Gastroesophageal sphincter (tissue), 4 donors: Measurements from ENCODE around the gene MNAT1. TPM values are rescaled to one million over a fixed set of nuclear protein-coding genes. Genes with fewer than 3 reads are reported as not detected.

ENCODE experiments used
- ATAC-seq: fragments of 150-250 bp; one replicate; pipeline ENCODE4 v1.9.1; 2016; ENCODE audit warnings: mild to moderate bottlenecking, moderate library complexity
- H3K27ac ChIP-seq, 4 donors: fragments of 200-600 bp; sonication (generic) in 3 of 4; 1 replicate in 3 of 4; 2 replicates in 1 of 4; pipeline ENCODE4 v1.5.1; 2016 to 2019
- H3K27me3 ChIP-seq: fragments of 200-600 bp; sonication (generic); one replicate; pipeline ENCODE4 v1.5.1; 2019
- H3K36me3 ChIP-seq, 2 donors: fragments of 200-600 bp; sonication (generic); one replicate each; pipeline ENCODE4 v1.5.1; 2019; ENCODE audit warnings: control low read depth in 1 of 2
- H3K4me1 ChIP-seq, 3 donors: fragments of 200-600 bp; sonication (generic); 1 replicate in 2 of 3; 2 replicates in 1 of 3; pipeline ENCODE4 v1.5.1; 2016 to 2019; ENCODE audit warnings: control low read depth in 2 of 3
- H3K4me3 ChIP-seq, 2 donors: fragments of 200-600 bp; sonication (generic); one replicate each; pipeline ENCODE4 v1.5.1; 2019; ENCODE audit warnings: mild to moderate bottlenecking in 1 of 2, moderate library complexity in 1 of 2
- H3K9me3 ChIP-seq, 3 donors: fragments of 200-600 bp; sonication (generic); one replicate each; pipeline ENCODE4 v1.5.1; 2017 to 2019; ENCODE audit warnings: control low read depth in 2 of 3
- CTCF ChIP-seq, 4 experiments: fragments of 200-600 bp in 2 of 4; fragments of 450-650 bp in 2 of 4; sonication (generic) in 1 of 4; IDR thresholded peaks; one replicate each; pipeline ENCODE4 v1.5.1; 2017 to 2019; ENCODE audit warnings: antibody characterized with exemption in 4 of 4, mild to moderate bottlenecking in 2 of 4, moderate library complexity in 2 of 4
- EP300 ChIP-seq: sonication (generic); formaldehyde crosslinking; IDR thresholded peaks from one replicate; pipeline ENCODE4 v1.6.1; 2017; ENCODE audit warnings: antibody characterized with exemption, mild to moderate bottlenecking
- POLR2A ChIP-seq, 2 donors: fragments of 450-650 bp; IDR thresholded peaks; one replicate each; pipeline ENCODE4 v1.6.1; 2017; ENCODE audit warnings: antibody characterized with exemption in 2 of 2, mild to moderate bottlenecking in 2 of 2, moderate library complexity in 1 of 2
- POLR2AphosphoS5 ChIP-seq: sonication (generic); formaldehyde crosslinking; IDR thresholded peaks from one replicate; pipeline ENCODE4 v1.6.1; 2017; ENCODE audit warnings: antibody characterized with exemption
- WGBS, 2 donors: methylation state at CpG; one replicate each; pipeline ENCODE4 v1.1.5; 2018; ENCODE audit warnings: low coverage in 1 of 2; 5-methylcytosine and 5-hydroxymethylcytosine counted together
- total RNA-seq, 4 donors: library from RNA; depleted of rRNA; stranded (reverse); fragments of >200 nt; gene quantifications; one replicate each; pipeline ENCODE4 v1.1.0, GENCODE V29; 2016

MNAT1 gene
- total RNA-seq, 4 donors from 2014 or later, result 30.4 to 46.0 (median 42.8) TPM

DNA sequence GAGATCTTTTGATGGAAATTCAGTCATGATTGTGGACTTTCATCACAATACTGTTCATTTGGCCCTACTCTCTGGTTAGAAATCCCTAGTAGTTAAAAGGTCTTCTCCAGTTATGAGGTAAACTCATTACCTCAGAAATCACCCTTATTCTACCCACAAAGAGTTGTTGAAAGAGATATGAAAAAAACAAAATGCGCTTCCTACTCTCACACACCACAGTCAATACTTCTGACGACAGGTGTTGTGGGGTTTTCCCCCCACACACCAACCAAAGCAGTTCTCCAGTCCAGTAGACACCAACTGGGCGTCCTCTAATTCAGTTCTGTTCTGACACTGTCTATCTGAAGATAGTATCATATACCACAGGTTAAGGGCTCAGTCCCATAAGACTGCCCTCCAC lies 191.4 kb downstream of the MNAT1 start:
- 93 to 95% methylated on average over 3 of the region's 3 CpGs for WGBS, 2 donors
- no peak for ATAC-seq

DNA sequence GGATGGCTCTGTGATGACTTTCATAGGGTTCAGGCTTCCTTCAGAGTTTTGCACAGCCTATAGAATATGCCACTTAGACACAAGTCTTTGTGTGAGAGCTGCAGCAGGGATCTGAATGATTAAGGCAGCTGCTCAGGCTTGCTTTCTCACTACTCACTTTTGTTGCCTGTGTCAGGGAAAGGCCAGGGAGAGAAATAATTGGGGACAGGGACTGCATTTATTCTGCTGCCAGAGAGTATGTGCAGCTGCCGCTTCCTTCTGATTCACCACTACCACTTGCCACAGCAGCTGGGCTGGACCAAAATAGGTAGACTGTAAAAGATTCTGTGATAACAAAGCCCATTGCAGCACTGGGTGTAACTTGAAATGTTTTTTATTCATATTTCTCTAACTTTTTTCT lies 196.7 kb downstream of the MNAT1 start:
- TF ChIP-seq CTCF (IDR thresholded peaks at IDR 0.05) (no peak), POLR2AphosphoS5 (no peak), EP300 (no peak), POLR2A (IDR thresholded peaks at IDR 0.05) (no peak)
- ATAC-seq, result no peak
- 100% methylated on average over 1 of the region's 1 CpG; no CpG with 5 or more reads in 1 of the 2 donors for WGBS, 2 donors
- Histone ChIP-seq H3K9me3 (no peaks in the 10 kb centered on the region), H3K4me1 (no peaks in the 10 kb centered on the region), H3K36me3 (no peaks in the 10 kb centered on the region), H3K4me3 (no peak overlapping the region), H3K27ac (no peak overlapping the region), H3K27me3 (no peaks in the 10 kb centered on the region)

More for the DNA sequence above, 191.4 kb downstream of the MNAT1 start:
- Histone ChIP-seq H3K4me3 (no peak overlapping the region), H3K9me3 (no peaks in the 10 kb centered on the region), H3K4me1 (peaks cover 0 to 8% (median 0%) of the 10 kb centered on the region in 3 donors), H3K36me3 (no peaks in the 10 kb centered on the region), H3K27me3 (no peaks in the 10 kb centered on the region), H3K27ac (no peak overlapping the region)
- TF ChIP-seq EP300 (no peak), POLR2AphosphoS5 (no peak)

- H3K9me3 ChIP-seq, result no peaks in the 10 kb centered on the region
- no peaks in the 10 kb centered on the region for H3K4me1 ChIP-seq
- 83 to 93% methylated on average over 4 to 5 of the region's 8 CpGs for WGBS, 2 donors
- H3K27ac ChIP-seq, result no peak overlapping the region
- ATAC-seq, result no peak
- TF ChIP-seq POLR2A (IDR thresholded peaks at IDR 0.05) (no peak), CTCF (IDR thresholded peaks at IDR 0.05) (no peak), EP300 (no peak), POLR2AphosphoS5 (no peak)
- no peak overlapping the region for H3K4me3 ChIP-seq
- H3K36me3 ChIP-seq, result no peaks in the 10 kb centered on the region
- no peaks in the 10 kb centered on the region for H3K27me3 ChIP-seq
Observed at GRCh38 chr14:60933920-60934655, 199.5 kb downstream of the MNAT1 start.

DNA sequence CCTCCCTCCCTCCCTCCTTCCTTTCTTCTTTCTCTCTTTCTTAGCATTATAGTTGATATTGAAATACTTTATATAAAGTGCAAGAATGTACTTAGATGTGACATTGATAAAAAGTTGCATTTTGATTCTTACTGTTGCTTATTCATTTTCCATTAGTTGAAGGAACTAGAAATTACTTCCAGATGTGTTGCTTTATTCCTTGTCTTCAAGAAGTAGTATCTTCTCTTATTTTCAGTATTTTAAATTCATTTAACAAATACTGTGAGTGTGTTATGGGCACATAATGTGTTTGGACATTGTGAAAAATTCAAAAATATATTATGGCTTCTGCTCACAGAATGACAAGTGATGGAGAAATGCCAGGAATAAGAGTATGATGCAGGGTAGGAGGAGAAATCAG lies 200.8 kb downstream of the MNAT1 start:
- H3K36me3 ChIP-seq, result no peaks in the 10 kb centered on the region
- H3K4me3 ChIP-seq, result no peak overlapping the region
- ATAC-seq, result no peak
- no peaks in the 10 kb centered on the region for H3K27me3 ChIP-seq
- no peaks in the 10 kb centered on the region for H3K9me3 ChIP-seq
- no peaks in the 10 kb centered on the region for H3K4me1 ChIP-seq
- H3K27ac ChIP-seq, result no peak overlapping the region
- TF ChIP-seq POLR2AphosphoS5 (no peak), CTCF (IDR thresholded peaks at IDR 0.05) (no peak), EP300 (no peak), POLR2A (IDR thresholded peaks at IDR 0.05) (no peak)

- H3K27ac ChIP-seq, result no peak overlapping the region
- no peaks in the 10 kb centered on the region for H3K27me3 ChIP-seq
- H3K9me3 ChIP-seq, result no peaks in the 10 kb centered on the region
- H3K4me1 ChIP-seq, result peaks cover 0 to 10% (median 0%) of the 10 kb centered on the region in 3 donors
- H3K36me3 ChIP-seq, result no peaks in the 10 kb centered on the region
- ATAC-seq, result no peak
- TF ChIP-seq CTCF (IDR thresholded peaks at IDR 0.05), result no peak
- no peak for TF ChIP-seq EP300
- no peak for TF ChIP-seq POLR2A (IDR thresholded peaks at IDR 0.05)
- no peak for TF ChIP-seq POLR2AphosphoS5
- 86 to 94% methylated on average over 1 of the region's 1 CpG for WGBS, 2 donors
- no peak overlapping the region for H3K4me3 ChIP-seq
Observed at GRCh38 chr14:60943637-60944032, 209.1 kb downstream of the MNAT1 start.
